GM23338 (cell line): ENCODE data around the gene ARHGAP32. TPM values are rescaled to one million over a fixed set of nuclear protein-coding genes. Genes with fewer than 3 reads are reported as not detected.

Source experiments
- ATAC-seq: fragments of 200-7000 bp; cut with Tn5 transposase; 3 replicates; pipeline ENCODE4 v1.9.1; 2020
- DNase-seq: peaks from one replicate; pipeline ENCODE4 v3.0.0-alpha.2; 2015; ENCODE audit warnings: low spot score
- H2AFZ ChIP-seq: fragments of 200-600 bp; sonication (generic); 2 replicates; pipeline ENCODE4 v1.8.0; 2016; ENCODE audit warnings: antibody characterized with exemption, mild to moderate bottlenecking, moderate library complexity
- H3F3A ChIP-seq: fragments of 200-600 bp; sonication (generic); replicated peaks from 2 replicates; pipeline ENCODE4 v1.8.0; 2017; ENCODE audit warnings: antibody characterized with exemption, mixed run types, low read depth
- H3K27ac ChIP-seq: fragments of 200-600 bp; sonication (generic); 2 replicates; pipeline ENCODE4 v1.6.1; 2016; ENCODE audit warnings: low read depth
- H3K27me3 ChIP-seq: fragments of 200-600 bp; sonication (generic); 2 replicates; pipeline ENCODE4 v1.8.0; 2016; ENCODE audit warnings: mild to moderate bottlenecking, mixed run types, moderate library complexity; ENCODE audit not compliant: insufficient read depth
- H3K36me3 ChIP-seq: fragments of 200-600 bp; sonication (generic); 2 replicates; pipeline ENCODE4 v1.8.0; 2016; ENCODE audit warnings: mild to moderate bottlenecking; ENCODE audit not compliant: insufficient read depth
- H3K4me1 ChIP-seq: fragments of 200-600 bp; sonication (generic); 2 replicates; pipeline ENCODE4 v1.8.0; 2016; ENCODE audit warnings: mild to moderate bottlenecking, moderate library complexity; ENCODE audit not compliant: insufficient read depth
- H3K4me2 ChIP-seq: fragments of 200-600 bp; sonication (generic); 2 replicates; pipeline ENCODE4 v1.7.1; 2017; ENCODE audit warnings: mixed run types
- H3K4me3 ChIP-seq: fragments of 200-600 bp; sonication (generic); 2 replicates; pipeline ENCODE4 v1.6.1; 2016; ENCODE audit warnings: mixed run types
- H3K79me2 ChIP-seq: fragments of 200-600 bp; sonication (generic); replicated peaks from 2 replicates; pipeline ENCODE4 v1.8.0; 2017; ENCODE audit warnings: mild to moderate bottlenecking; ENCODE audit not compliant: insufficient read depth
- H3K9me2 ChIP-seq: fragments of 200-600 bp; sonication (generic); 2 replicates; pipeline ENCODE4 v1.8.0; 2017; ENCODE audit not compliant: insufficient read depth
- H4K20me1 ChIP-seq: fragments of 200-600 bp; sonication (generic); replicated peaks from 2 replicates; pipeline ENCODE4 v1.8.0; 2017; ENCODE audit warnings: mild to moderate bottlenecking; ENCODE audit not compliant: insufficient read depth
- H3K27ac Mint-ChIP-seq: 2 replicates; pipeline ENCODE4 v1.8.0; 2020; ENCODE audit warnings: inconsistent platforms, mild to moderate bottlenecking, moderate library complexity, mixed read lengths
- H3K27me3 Mint-ChIP-seq: 3 replicates; pipeline ENCODE4 v1.8.0; 2022; ENCODE audit warnings: low read depth, mild to moderate bottlenecking, moderate library complexity, mixed read lengths, inconsistent platforms; ENCODE audit not compliant: insufficient read depth, poor library complexity
- H3K36me3 Mint-ChIP-seq: 3 replicates; pipeline ENCODE4 v1.8.0; 2021; ENCODE audit warnings: low read depth, mild to moderate bottlenecking, inconsistent platforms, moderate library complexity, mixed read lengths
- H3K4me1 Mint-ChIP-seq: 3 replicates; pipeline ENCODE4 v1.8.0; 2020; ENCODE audit warnings: mild to moderate bottlenecking, inconsistent platforms, mixed read lengths
- H3K4me3 Mint-ChIP-seq: 3 replicates; pipeline ENCODE4 v1.8.0; 2021; ENCODE audit warnings: moderate library complexity, mild to moderate bottlenecking, inconsistent platforms, mixed read lengths
- H3K9me3 Mint-ChIP-seq: 3 replicates; pipeline ENCODE4 v1.8.0; 2020; ENCODE audit warnings: moderate library complexity, mild to moderate bottlenecking, inconsistent platforms, mixed read lengths
- CREB1 ChIP-seq: fragments of 250-450 bp; sonication (Bioruptor Pico); IDR thresholded peaks from 2 replicates; pipeline ENCODE4 v1.5.0; 2020; ENCODE audit warnings: low read depth, mild to moderate bottlenecking, moderate library complexity
- CTCF ChIP-seq, 2 experiments: fragments of 200-600 bp in 1 of 2; sonication (generic) in 1 of 2; conservative IDR thresholded peaks; 2 replicates each; pipeline versions ENCODE4 v1.5.1 to v1.6.1; 2016 to 2017; ENCODE audit warnings: antibody characterized with exemption in 2 of 2, low read depth in 2 of 2, mild to moderate bottlenecking in 2 of 2, moderate library complexity in 1 of 2
- EZH2 ChIP-seq: fragments of 200-600 bp; sonication (generic); IDR thresholded peaks from one replicate; pipeline ENCODE4 v1.8.0; 2017; ENCODE audit warnings: antibody characterized with exemption, mild to moderate bottlenecking, low read depth; ENCODE audit not compliant: unreplicated experiment
- EZH2phosphoT487 ChIP-seq: fragments of 200-600 bp; sonication (generic); IDR thresholded peaks from one replicate; pipeline ENCODE4 v1.8.1; 2018; ENCODE audit warnings: antibody characterized with exemption; ENCODE audit not compliant: unreplicated experiment
- JUNB ChIP-seq: IDR thresholded peaks from one replicate; pipeline ENCODE4 v1.6.1; 2016; ENCODE audit warnings: antibody characterized with exemption; ENCODE audit not compliant: unreplicated experiment
- POLR2AphosphoS5 ChIP-seq: IDR thresholded peaks from 2 replicates; pipeline ENCODE4 v1.6.1; 2016; ENCODE audit warnings: antibody characterized with exemption, low read depth
- STAT1 ChIP-seq: IDR thresholded peaks from one replicate; pipeline ENCODE4 v1.6.1; 2016; ENCODE audit warnings: antibody characterized with exemption; ENCODE audit not compliant: unreplicated experiment
- ZNF331 ChIP-seq: fragments of 250-450 bp; sonication (Bioruptor Pico); IDR thresholded peaks from 2 replicates; pipeline ENCODE4 v1.5.0; 2020; ENCODE audit warnings: low read depth, mild to moderate bottlenecking, moderate library complexity
- ZNF462 ChIP-seq: fragments of 250-450 bp; sonication (Bioruptor Pico); IDR thresholded peaks from 2 replicates; pipeline ENCODE4 v1.5.0; 2020; ENCODE audit warnings: mild to moderate bottlenecking, moderate library complexity
- polyA plus RNA-seq: library from polyadenylated mRNA; unstranded; fragments of >200 nt; fragmentation: Nextera tagmentation; extraction: Ambion mirVana; gene quantifications from 2 replicates; pipeline ENCODE4 v1.2.1, GENCODE V29; 2016
- total RNA-seq: library from RNA; depleted of rRNA; stranded (reverse); fragments of >200 nt; shearing (Covaris generic); gene quantifications from 2 replicates; pipeline ENCODE4 v1.2.3, GENCODE V29; 2014
- TF ChIP-seq, protein P1 (sequence below): IDR thresholded peaks from one replicate; pipeline ENCODE4 v1.6.1; 2018; ENCODE audit warnings: antibody characterized with exemption; ENCODE audit not compliant: unreplicated experiment

Gene ARHGAP32
- total and polyA plus RNA-seq, 2 experiments from 2014 or later, result 3.9 to 17.2 TPM

DNA sequence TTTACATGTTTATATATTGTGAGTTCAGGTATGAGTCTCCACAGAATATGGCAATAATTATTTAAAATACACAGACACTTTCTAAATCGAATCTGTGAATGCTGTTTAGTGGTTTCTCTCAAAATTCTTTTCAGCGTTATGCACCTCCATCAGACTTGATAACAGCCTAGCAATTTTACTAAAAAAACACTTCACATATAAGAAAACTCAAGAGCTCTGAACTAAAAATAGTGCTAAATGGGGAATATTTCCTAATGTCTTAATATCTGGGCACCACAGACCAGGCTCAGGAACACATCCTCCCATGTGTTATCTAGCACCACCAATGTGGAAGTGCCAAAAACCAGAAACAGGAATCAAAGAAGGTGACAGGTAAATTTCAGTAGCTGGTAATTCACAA, 47.9 kb downstream of the ARHGAP32 start (continued):
- TF ChIP-seq, protein P1, sequence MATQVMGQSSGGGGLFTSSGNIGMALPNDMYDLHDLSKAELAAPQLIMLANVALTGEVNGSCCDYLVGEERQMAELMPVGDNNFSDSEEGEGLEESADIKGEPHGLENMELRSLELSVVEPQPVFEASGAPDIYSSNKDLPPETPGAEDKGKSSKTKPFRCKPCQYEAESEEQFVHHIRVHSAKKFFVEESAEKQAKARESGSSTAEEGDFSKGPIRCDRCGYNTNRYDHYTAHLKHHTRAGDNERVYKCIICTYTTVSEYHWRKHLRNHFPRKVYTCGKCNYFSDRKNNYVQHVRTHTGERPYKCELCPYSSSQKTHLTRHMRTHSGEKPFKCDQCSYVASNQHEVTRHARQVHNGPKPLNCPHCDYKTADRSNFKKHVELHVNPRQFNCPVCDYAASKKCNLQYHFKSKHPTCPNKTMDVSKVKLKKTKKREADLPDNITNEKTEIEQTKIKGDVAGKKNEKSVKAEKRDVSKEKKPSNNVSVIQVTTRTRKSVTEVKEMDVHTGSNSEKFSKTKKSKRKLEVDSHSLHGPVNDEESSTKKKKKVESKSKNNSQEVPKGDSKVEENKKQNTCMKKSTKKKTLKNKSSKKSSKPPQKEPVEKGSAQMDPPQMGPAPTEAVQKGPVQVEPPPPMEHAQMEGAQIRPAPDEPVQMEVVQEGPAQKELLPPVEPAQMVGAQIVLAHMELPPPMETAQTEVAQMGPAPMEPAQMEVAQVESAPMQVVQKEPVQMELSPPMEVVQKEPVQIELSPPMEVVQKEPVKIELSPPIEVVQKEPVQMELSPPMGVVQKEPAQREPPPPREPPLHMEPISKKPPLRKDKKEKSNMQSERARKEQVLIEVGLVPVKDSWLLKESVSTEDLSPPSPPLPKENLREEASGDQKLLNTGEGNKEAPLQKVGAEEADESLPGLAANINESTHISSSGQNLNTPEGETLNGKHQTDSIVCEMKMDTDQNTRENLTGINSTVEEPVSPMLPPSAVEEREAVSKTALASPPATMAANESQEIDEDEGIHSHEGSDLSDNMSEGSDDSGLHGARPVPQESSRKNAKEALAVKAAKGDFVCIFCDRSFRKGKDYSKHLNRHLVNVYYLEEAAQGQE, result no peak
- TF ChIP-seq EZH2 (no peak), CTCF (conservative IDR thresholded peaks at IDR 0.05; ENCODE audit: low read depth in 2 of 2) (no peak), ZNF331 (no peak), CREB1 (CRISPR knock-in tag) (no peak)

DNA sequence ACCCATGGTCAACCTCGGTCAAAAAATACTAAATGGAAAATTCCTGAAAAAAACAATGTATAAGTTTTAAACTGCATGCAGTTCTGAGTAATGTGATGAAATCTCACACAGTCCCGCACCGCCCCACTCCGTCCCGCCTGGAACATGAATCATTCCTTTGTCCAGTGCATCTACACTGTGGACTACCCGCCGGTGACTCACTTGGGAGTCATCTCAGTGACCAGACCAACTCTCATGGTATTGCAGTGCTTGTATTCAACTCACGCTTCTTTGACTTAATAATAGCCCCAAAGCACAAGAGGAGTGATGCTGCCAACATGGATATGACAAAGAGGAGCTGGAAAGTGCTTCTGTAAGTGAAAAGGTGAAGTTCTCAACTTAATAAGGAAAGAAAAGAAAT, 48.8 kb downstream of the ARHGAP32 start:
- Histone ChIP-seq H3K79me2 (peaks cover 16% of the 10 kb centered on the region; the same call in 1 of the 2 replicates), H4K20me1 (no peaks in the 10 kb centered on the region), H3K4me1 (peaks cover 30% of the 10 kb centered on the region), H3K36me3 (no peaks in the 10 kb centered on the region), H3F3A (no peaks in the 10 kb centered on the region), H3K9me2 (no peaks in the 10 kb centered on the region), H3K27ac (no peak overlapping the region), H3K4me3 (no peak overlapping the region), H3K4me2 (no peak overlapping the region), H3K27me3 (no peaks in the 10 kb centered on the region), H2AFZ (no peak overlapping the region)
- no peaks in the 10 kb centered on the region for H3K27me3 Mint-ChIP-seq
- peak; percentile 36; the same call in 1 of the 3 replicates for ATAC-seq
- no peak overlapping the region for H3K4me3 Mint-ChIP-seq
- H3K27ac Mint-ChIP-seq, result no peak overlapping the region
- H3K4me1 Mint-ChIP-seq, result peaks cover 43% of the 10 kb centered on the region
- H3K9me3 Mint-ChIP-seq, result no peaks in the 10 kb centered on the region
- peaks cover 9% of the 10 kb centered on the region; the same call in 1 of the 3 replicates for H3K36me3 Mint-ChIP-seq
- no peak for DNase-seq
- TF ChIP-seq STAT1 (no peak), POLR2AphosphoS5 (no peak), JUNB (no peak), EZH2phosphoT487 (no peak), ZNF462 (CRISPR knock-in tag) (no peak)
- TF ChIP-seq, protein P1, result no peak
